Thyroid gland (tissue), 4 donors: ENCODE results near the gene SPATA13. TPM values are rescaled to one million over a fixed set of nuclear protein-coding genes. Genes with fewer than 3 reads are reported as not detected.
"Not testable (repeated sequence)": the region's sequence is repeated elsewhere in the genome, so short reads cannot be mapped to it uniquely, and the experiment has no call there.

ENCODE experiments used
- DNase-seq, 2 donors: peaks; one replicate each; pipeline ENCODE4 v3.0.0-alpha.2; 2019
- H3K27ac ChIP-seq, 3 donors: fragments of 200-600 bp; sonication (generic); 1 replicate in 2 of 3; 2 replicates in 1 of 3; pipeline ENCODE4 v1.5.1; 2016 to 2019; ENCODE audit warnings: mild to moderate bottlenecking in 1 of 3, moderate library complexity in 1 of 3
- H3K27me3 ChIP-seq: fragments of 200-600 bp; sonication (generic); one replicate; pipeline ENCODE4 v1.5.1; 2019
- H3K36me3 ChIP-seq, 2 donors: fragments of 200-600 bp; sonication (generic); one replicate each; pipeline ENCODE4 v1.5.1; 2016 to 2019
- H3K4me1 ChIP-seq, 2 donors: fragments of 200-600 bp; sonication (generic); one replicate each; pipeline ENCODE4 v1.5.1; 2017 to 2019
- H3K4me3 ChIP-seq, 3 donors: fragments of 200-600 bp; sonication (generic); replicated peaks in 1 of 3; 1 replicate in 2 of 3; 2 replicates in 1 of 3; pipeline ENCODE4 v1.5.1; 2016; ENCODE audit warnings: mild to moderate bottlenecking in 1 of 3
- H3K9me3 ChIP-seq: fragments of 200-600 bp; sonication (generic); one replicate; pipeline ENCODE4 v1.5.1; 2017
- POLR2A ChIP-seq, 2 donors: fragments of 450-650 bp; IDR thresholded peaks; one replicate each; pipeline ENCODE4 v1.6.1; 2017; ENCODE audit warnings: antibody characterized with exemption in 2 of 2, mild to moderate bottlenecking in 2 of 2, moderate library complexity in 1 of 2
- WGBS, 2 donors: methylation state at CpG; one replicate each; pipeline ENCODE4 v1.1.5; 2017; 5-methylcytosine and 5-hydroxymethylcytosine counted together
- intact Hi-C: fragments of 100-400 bp; cut with DNase I; formaldehyde crosslinking; loops from one replicate; pipeline ENCODE4 v1.15.1; 2023
- total RNA-seq, 4 donors: library from RNA; depleted of rRNA; stranded (reverse); fragments of >200 nt; gene quantifications; one replicate each; pipeline ENCODE4 v1.2.3, GENCODE V29; 2016
- TF ChIP-seq, protein P1 (sequence below), 6 experiments: fragments of 200-600 bp in 3 of 6; fragments of 450-650 bp in 3 of 6; sonication (generic) in 3 of 6; IDR thresholded peaks; one replicate each; pipeline ENCODE4 v1.5.1; 2016 to 2019; ENCODE audit warnings: antibody characterized with exemption in 6 of 6, mild to moderate bottlenecking in 2 of 6, inconsistent platforms in 1 of 6, moderate library complexity in 1 of 6

The SPATA13 gene
- total RNA-seq, 4 donors from 2014 or later: 43.2 to 95.4 (median 51.1) TPM

DNA sequence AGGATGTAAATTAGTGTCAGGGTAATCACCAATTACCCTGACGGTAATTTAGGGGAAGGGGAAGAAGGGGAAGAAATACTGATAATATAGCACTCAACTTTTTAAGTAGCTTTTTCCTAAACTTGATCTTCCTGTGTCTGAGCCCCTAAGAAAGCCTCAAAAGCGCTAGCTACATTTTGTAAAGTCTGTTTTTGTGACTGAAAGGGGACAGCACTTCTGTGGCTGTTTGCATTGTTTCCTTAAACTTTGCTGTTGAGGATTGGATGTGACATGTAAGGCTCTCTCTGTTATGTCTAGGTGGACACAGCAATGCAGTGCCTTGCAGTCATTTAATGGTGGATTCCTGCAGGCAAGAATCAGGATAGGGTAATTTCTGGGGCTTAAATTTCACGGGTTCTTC, 42.8 kb downstream of the SPATA13 start:
- WGBS, 2 donors: 51 to 58% methylated on average over 3 of the region's 3 CpGs
- TF ChIP-seq, protein P1, sequence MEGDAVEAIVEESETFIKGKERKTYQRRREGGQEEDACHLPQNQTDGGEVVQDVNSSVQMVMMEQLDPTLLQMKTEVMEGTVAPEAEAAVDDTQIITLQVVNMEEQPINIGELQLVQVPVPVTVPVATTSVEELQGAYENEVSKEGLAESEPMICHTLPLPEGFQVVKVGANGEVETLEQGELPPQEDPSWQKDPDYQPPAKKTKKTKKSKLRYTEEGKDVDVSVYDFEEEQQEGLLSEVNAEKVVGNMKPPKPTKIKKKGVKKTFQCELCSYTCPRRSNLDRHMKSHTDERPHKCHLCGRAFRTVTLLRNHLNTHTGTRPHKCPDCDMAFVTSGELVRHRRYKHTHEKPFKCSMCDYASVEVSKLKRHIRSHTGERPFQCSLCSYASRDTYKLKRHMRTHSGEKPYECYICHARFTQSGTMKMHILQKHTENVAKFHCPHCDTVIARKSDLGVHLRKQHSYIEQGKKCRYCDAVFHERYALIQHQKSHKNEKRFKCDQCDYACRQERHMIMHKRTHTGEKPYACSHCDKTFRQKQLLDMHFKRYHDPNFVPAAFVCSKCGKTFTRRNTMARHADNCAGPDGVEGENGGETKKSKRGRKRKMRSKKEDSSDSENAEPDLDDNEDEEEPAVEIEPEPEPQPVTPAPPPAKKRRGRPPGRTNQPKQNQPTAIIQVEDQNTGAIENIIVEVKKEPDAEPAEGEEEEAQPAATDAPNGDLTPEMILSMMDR (IDR thresholded peaks at IDR 0.05): no peak
- no peak for TF ChIP-seq POLR2A (IDR thresholded peaks at IDR 0.05)
- no peaks in the 10 kb centered on the region for H3K27me3 ChIP-seq
- no peak for DNase-seq
- H3K4me3 ChIP-seq: no peak overlapping the region
- H3K27ac ChIP-seq: no peak overlapping the region
- H3K9me3 ChIP-seq: no peaks in the 10 kb centered on the region
- intact Hi-C loops: no loop called here
- H3K4me1 ChIP-seq: peaks cover 20 to 28% of the 10 kb centered on the region in 2 donors
- H3K36me3 ChIP-seq: no peaks in the 10 kb centered on the region

DNA sequence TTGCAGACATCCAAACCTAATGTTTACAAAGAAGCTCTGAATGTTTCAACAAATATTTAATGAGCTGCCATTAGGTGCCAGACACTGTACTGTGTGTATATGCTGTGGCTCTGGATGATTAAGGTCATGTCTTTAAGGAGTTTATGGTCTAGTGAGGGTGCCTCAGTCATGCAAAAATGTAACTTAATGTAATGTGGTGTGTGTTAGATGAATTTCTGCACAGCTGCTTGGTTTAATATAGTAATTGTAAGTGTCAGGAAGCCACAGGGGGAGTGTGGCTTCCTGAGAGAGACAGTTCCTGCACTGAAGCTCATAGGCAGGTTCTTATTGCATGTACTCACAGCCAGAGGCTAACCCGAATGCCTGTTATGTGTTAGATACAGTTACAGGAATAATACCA, 43.3 kb downstream of the SPATA13 start:
- 47 to 78% methylated on average over 1 of the region's 1 CpG for WGBS, 2 donors

GRCh38 chr13:24205076-24205475, 44.6 kb downstream of the SPATA13 start:
- DNase-seq, H3K36me3 ChIP-seq, H3K27ac ChIP-seq, H3K9me3 ChIP-seq, H3K27me3 ChIP-seq, H3K4me3 ChIP-seq: not testable (repeated sequence)
- peaks cover 32 to 36% of the 10 kb centered on the region in 2 donors for H3K4me1 ChIP-seq
- WGBS, 2 donors: 94 to 100% methylated on average over 1 of the region's 1 CpG
- intact Hi-C loops: loop anchor here (5.0 kb wide), 1 partner anchor 43 kb away; the partner anchor contains the start of gene SPATA13

More for the DNA sequence above, 43.3 kb downstream of the SPATA13 start:
- Histone ChIP-seq H3K36me3 (no peaks in the 10 kb centered on the region), H3K27me3 (no peaks in the 10 kb centered on the region), H3K4me3 (no peak overlapping the region), H3K9me3 (no peaks in the 10 kb centered on the region), H3K4me1 (peaks cover 26 to 32% of the 10 kb centered on the region in 2 donors), H3K27ac (no peak overlapping the region)
- intact Hi-C loops: no loop called here
- no peak for DNase-seq
- TF ChIP-seq, protein P1 (IDR thresholded peaks at IDR 0.05): no peak
- no peak for TF ChIP-seq POLR2A (IDR thresholded peaks at IDR 0.05)

DNA sequence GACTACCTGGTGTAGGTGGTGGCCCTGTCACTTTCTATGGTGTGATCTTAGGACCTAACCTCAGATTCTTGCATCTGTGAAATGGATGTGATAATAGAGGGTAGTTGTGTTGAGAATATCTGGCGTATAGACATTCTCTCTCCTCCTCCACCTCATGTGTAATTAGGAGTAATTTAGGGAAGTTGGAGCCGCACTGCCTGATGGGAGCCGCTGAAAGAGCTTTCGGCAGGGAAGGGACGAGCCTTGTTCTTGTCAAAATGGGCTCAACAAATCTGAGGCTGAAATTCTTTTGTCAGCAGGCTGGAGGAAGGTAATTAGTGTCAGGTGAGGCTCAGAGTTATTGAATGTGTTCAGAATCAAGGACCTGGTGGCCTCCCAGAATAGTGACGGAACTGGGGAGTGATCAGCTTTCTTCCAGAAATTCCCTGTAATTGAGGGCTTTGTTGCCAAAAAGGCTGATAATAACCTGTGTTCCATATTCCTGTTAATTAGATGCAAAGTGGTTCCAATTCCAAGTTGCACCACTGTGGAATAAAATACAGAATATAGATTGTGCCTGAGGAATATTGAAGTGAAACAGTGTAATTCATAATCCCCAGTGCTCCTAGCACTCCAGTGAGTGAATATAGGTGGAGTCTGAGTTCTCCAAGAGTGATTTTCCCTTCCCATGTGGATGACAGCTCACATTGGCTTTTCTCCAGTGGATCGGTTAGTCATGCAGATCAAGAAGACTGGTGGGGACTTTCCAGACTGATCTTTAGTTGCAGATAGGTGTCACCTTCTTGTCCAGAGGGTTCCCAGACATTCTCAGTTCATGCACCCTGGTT, 47.5 kb downstream of the SPATA13 start:
- 51 to 54% methylated on average over 7 of the region's 7 CpGs for WGBS, 2 donors
- DNase-seq: peak; percentile 70 to 76
- Histone ChIP-seq H3K4me3 (no peak overlapping the region), H3K9me3 (no peaks in the 10 kb centered on the region), H3K4me1 (peaks cover 43 to 51% of the 10 kb centered on the region in 2 donors), H3K36me3 (no peaks in the 10 kb centered on the region), H3K27me3 (no peaks in the 10 kb centered on the region), H3K27ac (peak overlapping the region; percentile 71 to 97 (median 76))
- intact Hi-C loops: loop anchor here (5.0 kb wide), 1 partner anchor 46 kb away; the partner anchor contains the start of gene SPATA13
- TF ChIP-seq POLR2A (IDR thresholded peaks at IDR 0.05): peak in 1 of 2 donors; percentile 51
- TF ChIP-seq, protein P1 (IDR thresholded peaks at IDR 0.05): no peak

GRCh38 chr13:24209138-24209537, 48.6 kb downstream of the SPATA13 start:
- no peaks in the 10 kb centered on the region for H3K36me3 ChIP-seq
- H3K27ac ChIP-seq: peak overlapping the region; percentile 40 to 97 (median 76)
- DNase-seq: no peak
- WGBS, 2 donors: 81 to 89% methylated on average over 5 of the region's 5 CpGs
- H3K4me3 ChIP-seq: no peak overlapping the region
- intact Hi-C loops: loop anchor here (5.0 kb wide), 1 partner anchor 47 kb away; the partner anchor contains the start of gene SPATA13
- H3K9me3 ChIP-seq: no peaks in the 10 kb centered on the region
- TF ChIP-seq, protein P1 (IDR thresholded peaks at IDR 0.05): no peak
- TF ChIP-seq POLR2A (IDR thresholded peaks at IDR 0.05): no peak
- no peaks in the 10 kb centered on the region for H3K27me3 ChIP-seq
- peaks cover 49 to 51% of the 10 kb centered on the region in 2 donors for H3K4me1 ChIP-seq
